Epidermal melanocyte (primary cell): Measurements from ENCODE around the gene ATP2A2.
"Not testable (repeated sequence)": the region's sequence is repeated elsewhere in the genome, so short reads cannot be mapped to it uniquely, and the experiment has no call there.

Source experiments
- DNase-seq: peaks from one replicate; pipeline ENCODE4 v3.0.0; 2011; ENCODE audit warnings: low spot score; ENCODE audit not compliant: insufficient read length

Gene ATP2A2

DNA sequence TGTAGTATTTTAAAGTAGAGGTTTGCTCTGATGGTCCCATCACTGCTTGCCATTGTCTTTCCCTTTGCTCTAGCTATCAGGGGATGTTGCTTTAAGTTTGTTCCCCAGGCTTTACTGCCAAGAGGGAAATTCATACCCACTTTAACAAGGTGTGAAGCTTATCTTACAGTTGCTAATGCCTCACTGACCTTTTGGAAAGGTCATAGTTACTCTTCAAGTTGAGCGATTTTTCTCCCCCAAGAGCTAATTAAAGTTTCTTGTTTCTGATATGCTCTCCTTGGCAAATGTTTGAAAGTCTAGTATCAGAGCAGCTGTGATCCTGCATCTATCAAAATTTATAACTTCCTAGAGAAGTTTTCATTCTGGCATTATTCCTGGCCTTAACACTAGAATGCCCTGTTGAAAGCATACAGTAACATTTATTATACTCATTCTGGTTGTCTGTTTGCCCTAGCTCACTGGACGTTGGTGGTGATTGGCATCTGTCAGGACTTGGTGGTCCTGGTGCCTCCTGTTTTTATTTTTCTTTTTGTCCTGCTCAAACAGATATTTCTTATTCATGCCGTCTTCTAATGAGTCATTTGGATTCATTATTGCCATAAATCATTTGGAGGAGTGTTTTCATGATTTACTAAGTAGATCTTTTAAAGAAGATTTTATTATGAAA, 8.1 kb downstream of the ATP2A2 start:
- DNase-seq = no peak

DNA sequence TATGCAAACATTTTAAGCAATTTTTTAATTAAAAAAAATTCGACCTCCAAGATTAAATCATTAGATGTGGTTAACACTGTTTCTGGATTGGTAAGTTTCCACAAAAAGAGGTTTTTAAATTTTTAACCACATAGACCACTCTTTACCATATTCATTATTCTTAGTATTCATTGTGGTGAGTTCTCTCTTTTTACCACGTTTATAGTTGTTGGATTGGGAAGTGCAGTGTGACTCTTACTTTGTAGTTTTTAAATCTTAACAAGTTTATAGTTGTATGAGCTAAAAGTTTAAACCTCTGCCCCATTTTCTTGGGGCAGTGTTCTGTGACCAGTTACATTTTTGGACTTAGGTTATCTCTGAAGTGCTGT, 8.6 kb downstream of the ATP2A2 start:
- DNase-seq = no peak

DNA sequence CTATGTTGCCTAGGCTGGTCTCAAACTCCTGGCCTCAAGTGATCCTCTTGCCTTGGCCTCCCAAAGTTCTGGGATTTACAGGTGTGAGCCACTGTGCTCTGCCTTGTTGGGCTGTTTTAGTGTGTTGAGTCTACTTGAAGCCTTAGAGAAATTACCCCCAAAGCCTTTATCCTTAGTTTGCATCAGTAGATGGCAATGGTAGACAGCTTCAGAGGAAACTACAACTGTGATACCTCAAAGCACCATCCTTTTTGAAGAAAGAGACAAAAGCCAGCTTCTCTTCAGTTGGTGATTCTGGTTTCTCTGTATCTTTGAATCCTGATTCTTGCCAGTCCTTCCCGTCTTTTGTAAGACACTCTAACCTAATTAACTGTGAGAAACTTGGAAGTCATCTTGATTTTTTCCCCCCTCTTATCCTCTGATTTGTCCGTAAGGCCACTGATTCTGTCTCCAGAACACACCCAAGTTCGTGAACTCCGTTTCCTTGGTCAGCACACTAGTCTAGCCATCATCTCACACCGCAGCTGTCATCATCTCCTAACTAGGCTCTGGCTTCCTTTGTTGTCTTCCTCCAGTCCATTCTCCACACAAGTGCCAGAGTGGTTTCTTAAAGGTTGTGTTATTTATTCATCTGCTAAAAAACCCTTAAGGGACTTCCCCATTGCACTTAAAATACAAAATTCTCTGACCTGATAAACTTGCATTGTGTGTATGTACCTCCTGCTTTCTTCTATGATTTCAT, 20.2 kb downstream of the ATP2A2 start:
- DNase-seq = no peak

DNA sequence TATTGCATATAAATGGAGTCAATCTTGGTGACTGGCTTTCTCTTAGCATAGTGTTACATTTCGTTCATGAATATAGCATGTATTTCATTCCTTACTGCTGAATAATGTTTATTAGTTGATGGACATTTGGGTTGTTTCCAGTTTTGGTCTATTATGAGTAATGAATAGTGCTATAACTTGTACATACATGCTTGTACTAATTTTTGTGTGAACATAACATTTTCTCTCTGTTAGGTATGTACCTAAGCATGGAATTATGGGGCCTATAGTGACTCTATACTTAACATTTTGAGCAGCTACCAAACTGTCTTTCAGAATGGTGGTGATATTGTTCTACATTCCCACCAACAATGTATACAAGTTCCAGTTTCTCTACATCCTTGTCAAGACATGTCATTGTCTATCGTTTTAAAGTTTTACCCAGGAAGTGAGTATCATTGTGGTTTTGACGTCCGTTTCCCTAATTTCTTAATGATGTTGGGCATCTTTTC, 23.1 kb downstream of the ATP2A2 start:
- DNase-seq = no peak

DNA sequence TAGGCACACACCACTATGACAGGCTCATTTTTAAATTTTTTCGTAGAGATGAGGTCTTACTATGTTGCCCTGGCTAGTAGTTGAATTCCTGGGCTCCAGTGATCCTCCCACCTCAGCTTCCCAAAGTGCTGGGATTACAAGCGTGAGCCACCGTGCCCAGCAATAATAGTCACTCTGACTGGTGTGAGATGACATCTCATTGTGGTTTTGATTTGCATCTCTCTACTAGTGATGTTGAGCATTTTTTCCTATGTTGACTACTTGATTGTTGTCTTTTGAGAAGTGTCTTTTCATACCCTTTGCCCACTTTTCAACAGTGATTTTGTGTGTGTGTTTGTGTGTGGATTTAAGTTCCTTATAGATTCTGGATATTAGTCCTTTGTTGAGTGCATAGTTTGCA, 26.3 kb downstream of the ATP2A2 start:
- DNase-seq = no peak

DNA sequence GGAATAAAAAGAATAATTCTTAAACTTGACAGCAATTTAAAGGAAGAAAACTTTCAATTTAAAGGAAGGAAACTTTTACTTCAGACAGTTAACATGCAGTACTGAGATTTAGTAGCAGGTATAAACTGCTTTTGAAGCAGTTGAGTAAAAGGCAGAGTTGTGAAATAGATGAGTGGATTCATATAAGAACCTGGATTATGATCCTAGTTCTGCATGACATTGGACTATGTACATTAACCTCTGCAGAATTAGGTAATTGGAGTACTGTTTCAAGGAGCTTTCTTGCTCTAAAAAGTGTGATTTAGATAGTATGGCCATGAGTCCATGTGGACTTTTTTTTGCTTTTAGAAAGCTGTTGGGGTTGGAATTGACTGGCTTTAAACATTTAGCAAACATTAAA, 29.7 kb downstream of the ATP2A2 start:
- DNase-seq = no peak

DNA sequence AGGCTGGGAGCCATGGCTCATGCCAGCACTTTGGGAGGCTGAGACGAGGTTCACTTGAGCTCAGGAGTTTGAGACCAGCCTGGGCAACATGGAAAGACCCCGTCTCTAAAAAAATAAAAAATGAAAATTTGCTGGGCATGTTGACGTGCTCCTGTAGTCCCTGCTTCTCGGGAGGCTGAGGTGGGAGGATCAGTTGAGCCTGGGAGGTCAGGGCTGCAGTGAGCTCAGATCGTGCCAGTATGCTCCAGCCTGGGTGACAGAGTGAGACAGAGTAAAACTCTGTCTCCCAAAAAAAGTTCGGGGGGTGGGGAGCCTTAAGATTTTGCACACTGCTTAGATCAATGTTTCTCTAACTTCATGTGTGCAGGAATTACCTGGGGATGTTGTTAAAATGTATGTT, 30.9 kb downstream of the ATP2A2 start:
- DNase-seq = no peak

DNA sequence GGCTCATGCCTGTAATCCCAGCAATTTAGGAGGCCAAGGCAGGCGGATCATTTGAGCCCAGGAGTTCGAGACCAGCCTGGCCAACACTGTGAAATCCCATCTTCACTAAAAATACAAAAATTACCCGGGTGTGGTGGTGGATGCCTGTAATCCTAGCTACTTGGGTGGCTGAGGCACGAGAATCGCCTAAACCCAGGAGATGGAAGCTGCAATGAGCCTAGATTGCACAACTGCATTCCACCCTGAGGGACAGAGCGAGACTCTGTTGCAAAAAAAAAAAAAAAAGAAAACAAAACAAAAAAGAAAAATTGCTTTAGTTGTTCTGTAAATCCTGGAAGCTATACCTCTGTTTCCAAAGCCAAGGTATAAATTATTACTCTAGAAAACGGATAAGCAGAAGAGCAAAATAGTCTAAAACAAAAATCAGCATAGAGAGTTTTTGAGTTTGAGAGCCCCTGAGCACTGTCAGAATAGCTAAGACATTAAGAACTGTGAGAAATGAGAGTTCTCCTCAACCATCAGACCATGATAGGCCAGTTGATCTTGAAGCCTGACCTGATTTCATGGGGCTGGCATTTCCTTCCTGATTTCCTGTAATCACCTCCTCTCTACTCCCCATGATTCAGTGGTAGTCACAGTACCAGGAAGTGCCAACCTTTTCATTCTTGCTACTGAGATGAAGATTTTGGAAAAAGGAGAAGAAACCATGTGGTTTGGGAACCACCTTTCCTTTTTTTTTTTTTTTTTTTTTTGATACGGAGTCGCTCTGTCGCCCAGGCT, 31.7 kb downstream of the ATP2A2 start:
- DNase-seq = no peak

DNA sequence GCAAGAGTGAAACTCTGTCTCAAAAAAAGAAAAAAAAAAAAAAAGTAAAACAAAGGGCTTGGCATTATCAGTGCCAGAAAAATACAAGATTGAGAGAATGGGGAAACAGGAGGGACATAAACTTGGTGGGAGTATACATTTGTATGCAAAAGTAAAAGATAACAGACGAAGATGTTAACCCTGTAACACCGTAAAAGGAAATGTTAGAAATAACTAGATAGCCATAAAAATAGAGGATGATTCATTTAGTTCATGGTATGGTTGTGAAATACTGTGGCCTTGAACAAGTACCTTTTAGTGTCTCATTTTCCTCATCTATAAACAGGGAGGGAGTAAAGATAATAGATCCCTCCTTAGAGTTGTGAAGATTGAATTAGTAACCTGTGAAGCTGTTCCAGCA, 33.3 kb downstream of the ATP2A2 start:
- DNase-seq = no peak

DNA sequence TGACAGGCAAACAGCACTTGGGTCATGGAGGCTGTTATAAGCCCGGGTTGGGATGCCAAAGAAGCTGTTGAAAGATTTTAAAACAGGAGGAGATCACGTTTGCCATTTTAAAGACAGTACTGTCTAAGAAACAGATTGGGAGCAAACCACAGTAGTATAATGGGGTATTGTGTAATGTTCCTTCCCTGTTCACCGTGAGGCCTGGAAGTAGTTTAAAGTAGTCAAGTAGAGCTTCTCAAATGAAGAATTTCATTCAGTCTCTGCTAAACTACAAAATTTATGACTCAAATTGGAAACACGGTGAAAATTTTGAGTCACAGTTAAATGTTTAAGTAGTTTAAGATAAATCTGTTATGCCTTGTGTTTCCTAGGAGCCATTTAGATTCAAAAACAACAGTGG, 35.8 kb downstream of the ATP2A2 start:
- DNase-seq = peak; percentile 51

DNA sequence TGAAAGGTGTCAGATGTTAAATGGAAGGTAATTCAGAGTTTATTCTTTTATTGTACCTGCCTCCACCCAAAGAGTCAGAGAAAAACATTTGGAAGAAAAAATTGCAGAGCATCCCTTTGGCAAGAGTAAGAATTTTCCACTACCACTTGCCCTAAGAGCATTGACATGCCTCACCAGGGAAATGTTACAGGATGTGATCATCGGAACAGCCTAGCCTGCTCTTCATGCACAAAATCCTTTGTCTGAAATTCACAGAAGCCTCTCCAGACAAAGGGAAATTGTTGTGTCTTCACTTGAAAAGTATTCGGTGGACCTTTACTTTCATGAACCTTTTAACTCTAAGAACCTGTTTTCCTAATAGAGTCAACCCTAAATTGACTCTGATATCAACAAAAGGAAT, 36.9 kb downstream of the ATP2A2 start:
- DNase-seq = no peak

DNA sequence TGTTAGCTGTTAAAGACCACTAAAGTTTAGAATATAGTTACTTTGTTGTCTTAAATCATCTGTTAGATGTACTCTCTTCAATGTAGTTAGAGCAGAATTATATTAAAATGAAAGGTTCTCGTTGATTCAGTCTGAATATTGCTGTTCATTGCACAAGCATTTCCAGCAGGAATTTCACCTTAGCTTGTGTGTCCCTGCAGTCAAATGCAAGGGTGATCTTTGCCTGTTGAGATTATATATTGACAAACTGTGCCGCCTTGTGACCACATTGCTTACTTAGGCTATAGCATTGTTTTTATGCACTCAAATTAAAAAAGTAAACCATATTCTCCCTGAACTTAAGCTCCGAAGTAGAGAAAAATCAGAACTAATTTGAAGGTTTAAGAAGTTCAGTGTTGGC, 39.5 kb downstream of the ATP2A2 start:
- DNase-seq = no peak

DNA sequence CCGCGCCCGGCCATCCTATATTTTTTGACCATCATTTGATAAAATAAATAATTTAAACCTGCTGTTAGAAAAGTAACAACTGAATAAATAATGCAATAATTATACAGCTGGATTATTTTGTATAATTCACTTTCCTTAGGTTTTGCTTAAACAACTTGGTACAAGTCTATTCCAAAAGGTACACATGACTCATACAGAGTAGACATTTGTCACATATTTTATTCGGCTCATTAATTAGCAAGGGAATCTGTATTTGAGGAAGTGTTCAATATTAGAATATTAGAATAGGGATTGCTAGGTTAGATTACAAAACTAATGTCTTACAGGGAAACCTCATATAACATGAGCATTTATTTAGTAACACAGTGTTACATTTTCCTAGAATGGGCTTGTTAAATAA, 48.7 kb downstream of the ATP2A2 start:
- DNase-seq = no peak

DNA sequence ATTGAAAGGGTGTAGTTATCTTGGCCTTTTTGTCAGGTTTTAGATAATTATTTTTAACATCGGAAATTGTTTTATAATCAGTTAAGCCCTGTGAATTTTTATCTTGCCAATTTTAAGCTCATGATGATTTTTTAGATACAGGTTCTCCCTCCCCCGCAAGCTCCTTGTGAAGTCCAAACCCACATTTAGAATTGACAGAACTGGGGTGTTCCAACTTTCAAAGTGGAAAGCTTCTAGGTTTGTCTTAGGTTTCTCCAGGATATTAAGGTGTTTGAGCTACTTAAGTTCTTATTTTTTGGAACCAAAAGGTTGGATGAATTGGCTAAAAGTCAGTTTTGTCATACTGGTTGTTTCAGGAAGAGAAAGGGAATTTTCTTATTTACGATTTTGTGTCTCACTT, 49.1 kb downstream of the ATP2A2 start:
- no peak for DNase-seq

DNA sequence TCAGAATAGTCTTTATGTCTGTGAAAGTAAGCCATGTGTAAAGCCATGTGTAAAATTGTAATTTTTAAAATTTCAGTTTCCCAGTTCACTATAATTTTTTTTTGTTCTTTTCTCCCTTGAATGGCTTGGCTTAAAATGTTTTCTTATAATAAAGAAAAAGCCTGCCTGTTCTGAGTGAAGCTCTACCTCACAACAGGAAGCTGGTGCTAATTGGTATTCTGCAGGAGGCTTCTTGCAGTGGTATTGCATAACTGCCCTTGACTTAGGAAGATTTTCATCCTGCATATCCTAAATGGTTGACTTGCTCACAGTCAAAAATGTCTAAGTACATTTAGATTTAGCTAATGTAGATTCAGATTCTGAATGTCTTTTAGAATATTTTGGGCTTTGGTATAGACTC, 49.5 kb downstream of the ATP2A2 start:
- no peak for DNase-seq

DNA sequence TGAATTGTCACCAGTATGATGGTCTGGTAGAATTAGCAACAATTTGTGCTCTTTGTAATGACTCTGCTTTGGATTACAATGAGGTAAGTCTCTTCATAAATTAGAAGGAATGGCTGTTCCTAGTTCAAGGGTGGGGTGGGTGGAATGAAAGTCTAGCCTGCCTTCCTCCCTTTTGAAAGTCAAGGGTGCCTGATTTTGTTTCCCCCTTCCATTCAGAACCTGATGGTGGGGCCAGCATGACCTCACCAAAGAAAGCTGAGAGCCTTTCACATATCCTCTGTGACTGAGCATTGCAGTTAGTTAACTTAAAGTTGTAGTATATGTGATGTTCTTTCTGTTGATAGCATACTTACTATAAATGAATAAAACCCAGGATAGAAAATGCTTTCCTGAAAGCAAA, 52.2 kb downstream of the ATP2A2 start:
- DNase-seq = no peak

DNA sequence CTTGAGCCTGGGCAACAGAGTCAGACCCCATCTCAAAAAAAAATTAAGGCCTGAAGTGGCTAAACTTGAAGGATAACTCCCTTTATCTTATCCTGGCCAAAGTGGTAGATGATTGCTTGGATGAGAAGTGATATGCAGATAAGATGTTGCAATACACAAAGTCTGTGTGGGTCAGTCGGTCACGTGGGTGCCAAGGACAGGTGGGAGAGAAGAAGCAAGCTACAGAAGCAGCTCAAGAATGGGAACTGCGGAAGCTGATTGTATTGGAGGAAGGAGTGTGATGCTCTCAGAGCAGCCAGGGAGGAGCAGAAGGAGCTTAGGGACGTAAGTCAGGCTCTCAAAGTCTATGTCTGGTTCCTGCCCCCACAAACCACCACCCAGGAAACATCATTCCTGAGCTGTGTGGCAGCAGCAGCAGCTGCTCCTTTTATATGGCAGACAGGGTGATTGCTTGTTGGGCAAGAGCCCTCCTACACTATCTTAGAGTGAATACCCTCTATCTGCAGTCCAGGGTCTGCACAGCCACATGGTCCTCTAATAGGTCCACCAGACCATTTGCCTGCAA, 54.5 kb downstream of the ATP2A2 start:
- no peak for DNase-seq

DNA sequence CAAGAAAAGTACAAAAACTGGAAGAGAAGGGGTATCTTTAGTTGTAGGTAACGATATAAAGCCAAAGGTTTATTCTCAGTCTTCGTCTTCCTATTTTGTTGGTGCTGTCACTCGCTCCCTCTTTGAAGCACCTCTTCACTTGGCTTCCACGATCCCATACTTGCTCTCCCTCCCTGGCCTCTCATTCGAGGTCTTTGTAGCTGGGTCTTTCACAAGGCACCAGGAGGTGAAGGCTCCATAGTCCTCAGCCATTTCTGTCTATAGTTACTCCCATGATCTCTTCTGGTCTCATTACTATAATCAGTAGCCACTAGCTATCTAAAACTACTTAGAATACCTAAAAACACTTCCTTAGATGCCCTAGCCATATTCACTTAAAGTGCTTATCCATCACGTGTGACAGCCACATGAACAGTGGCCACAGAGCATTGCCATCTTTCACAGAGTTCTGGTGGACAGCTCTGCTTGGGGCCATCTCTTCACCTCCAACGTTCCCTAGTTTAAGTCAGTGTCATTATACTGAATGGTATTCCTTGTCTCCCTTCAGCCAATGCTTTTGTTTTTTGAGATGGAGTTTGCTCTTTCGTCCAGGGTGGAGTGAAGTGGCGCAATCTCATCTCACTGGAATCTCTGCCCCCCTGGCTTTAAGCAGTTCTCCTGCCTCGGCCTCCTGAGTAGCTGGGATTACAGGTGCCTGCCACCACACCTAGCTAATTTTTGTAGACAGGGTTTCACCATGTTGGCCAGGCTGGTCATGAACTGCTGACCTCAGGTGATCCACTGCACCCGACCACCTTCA, 57.1 kb downstream of the ATP2A2 start:
- no peak for DNase-seq

DNA sequence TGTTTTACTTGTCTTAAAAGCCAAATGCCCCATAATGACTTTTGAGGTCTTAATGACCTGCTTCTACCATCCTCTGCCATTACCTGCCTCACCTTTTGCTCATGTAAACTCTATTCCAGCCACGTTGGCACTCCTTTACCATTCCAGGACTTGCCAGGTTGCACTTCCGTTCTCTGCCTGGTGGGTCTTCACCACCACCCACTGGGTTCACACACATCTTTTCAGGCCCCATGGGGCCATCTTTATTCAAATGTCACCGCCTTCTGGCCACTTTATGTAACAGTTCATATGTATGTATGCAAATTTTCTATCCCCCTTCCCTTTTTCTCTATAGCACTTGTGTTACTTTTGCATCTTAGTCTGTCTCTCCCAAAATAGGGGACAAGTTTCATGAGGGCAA, 57.7 kb downstream of the ATP2A2 start:
- DNase-seq = no peak

DNA sequence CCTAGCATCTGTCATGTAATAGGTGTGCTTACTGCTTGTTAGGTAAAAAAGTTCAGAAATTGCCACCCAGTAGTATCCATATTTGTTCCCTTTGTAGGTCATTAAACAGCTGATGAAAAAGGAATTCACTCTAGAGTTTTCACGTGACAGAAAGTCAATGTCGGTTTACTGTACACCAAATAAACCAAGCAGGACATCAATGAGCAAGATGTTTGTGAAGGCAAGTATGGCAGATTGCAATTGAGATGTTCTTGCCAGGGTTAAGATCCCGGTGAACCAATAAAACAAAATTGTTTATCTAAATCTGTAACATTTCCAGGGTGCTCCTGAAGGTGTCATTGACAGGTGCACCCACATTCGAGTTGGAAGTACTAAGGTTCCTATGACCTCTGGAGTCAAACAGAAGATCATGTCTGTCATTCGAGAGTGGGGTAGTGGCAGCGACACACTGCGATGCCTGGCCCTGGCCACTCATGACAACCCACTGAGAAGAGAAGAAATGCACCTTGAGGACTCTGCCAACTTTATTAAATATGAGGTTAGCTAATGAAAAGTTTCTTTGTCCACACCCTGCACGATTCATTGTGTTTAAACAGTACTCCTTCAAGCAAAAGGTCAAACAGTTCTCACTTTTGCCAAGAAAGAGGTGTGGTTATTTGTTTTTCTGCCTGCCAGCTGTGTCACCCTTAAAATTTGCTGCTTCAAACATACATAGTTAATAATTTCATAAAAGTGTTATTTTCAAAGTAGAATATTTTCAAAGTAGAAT, 58.3 kb downstream of the ATP2A2 start:
- no peak for DNase-seq

DNA sequence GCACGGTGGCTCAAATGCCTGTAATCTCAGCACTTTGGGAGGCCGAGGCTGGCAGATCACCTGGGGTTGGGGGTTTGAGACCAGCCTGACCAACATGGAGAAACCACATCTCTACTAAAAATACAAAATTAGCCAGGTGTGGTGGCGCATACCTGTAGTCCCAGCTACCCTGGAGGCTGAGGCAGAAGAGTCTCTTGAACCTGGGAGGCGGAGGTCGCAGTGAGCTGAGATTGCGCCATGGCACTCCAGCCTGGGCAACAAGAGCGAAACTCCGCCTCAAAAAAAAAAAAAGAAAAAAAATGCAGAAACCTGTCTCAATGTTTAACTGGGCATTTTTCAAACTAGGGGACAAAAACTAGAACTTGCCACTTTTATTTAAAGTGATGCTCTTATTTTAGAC, 59.2 kb downstream of the ATP2A2 start:
- DNase-seq = not testable (repeated sequence)
